GM12865 (cell line): ENCODE data around the gene ARHGAP9.
"Not testable (repeated sequence)": the region's sequence is repeated elsewhere in the genome, so short reads cannot be mapped to it uniquely, and the experiment has no call there.

Experiments
- DNase-seq: peaks from one replicate; pipeline ENCODE4 v3.0.0; 2010; ENCODE audit warnings: low read depth
- H3K4me3 ChIP-seq: 2 replicates; pipeline ENCODE4 v1.5.1; 2011; ENCODE audit warnings: mild to moderate bottlenecking, low read depth, low read length, control low read depth
- CTCF ChIP-seq: IDR thresholded peaks from 2 replicates; pipeline ENCODE4 v1.5.1; 2011; ENCODE audit warnings: low read length, control low read depth, low read depth, inconsistent platforms; ENCODE audit not compliant: insufficient read depth; ENCODE audit errors: missing control alignments

The ARHGAP9 gene

GRCh38 chr12:57511588-57512325, 32.1 kb upstream of the ARHGAP9 start:
- no peak for DNase-seq
- no peak for TF ChIP-seq CTCF
- no peak overlapping the region for H3K4me3 ChIP-seq

DNA sequence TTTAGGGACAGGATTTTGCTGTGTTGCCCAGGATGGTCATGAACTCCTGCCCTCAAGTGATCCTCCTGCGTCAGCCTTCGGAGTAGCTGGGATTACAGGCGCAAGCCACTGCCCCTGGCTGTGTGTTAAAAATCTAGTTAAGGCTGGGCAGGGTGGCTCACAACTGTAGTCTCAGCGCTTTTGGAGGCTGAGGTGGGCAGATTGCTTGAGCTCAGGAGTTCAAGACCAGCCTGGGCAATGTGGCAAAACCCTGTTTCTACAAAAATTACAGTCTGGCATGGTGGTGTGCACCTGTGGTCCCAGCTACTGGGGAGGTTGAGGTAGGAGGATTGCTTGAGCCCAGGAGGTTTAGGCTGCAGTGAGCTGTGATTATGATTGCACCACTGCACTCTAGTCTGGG, 31.5 kb upstream of the ARHGAP9 start:
- H3K4me3 ChIP-seq: no peak overlapping the region
- no peak for TF ChIP-seq CTCF
- DNase-seq: no peak

DNA sequence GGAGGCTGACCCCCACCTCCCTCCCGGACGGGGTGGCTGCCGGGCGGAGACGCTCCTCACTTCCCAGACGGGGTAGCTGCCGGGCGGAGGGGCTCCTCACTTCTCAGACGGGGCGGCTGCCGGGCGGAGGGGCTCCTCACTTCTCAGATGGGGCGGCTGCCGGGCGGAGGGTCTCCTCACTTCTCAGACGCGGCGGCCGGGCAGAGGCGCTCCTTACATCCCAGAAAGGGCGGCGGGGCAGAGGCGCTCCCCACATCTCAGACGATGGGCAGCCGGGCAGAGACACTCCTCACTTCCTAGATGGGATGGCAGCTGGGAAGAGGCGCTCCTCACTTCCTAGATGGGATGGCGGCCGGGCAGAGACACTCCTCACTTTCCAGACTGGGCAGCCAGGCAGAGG, 28.1 kb upstream of the ARHGAP9 start:
- DNase-seq, H3K4me3 ChIP-seq: not testable (repeated sequence)

- not testable (repeated sequence) for DNase-seq
These were observed 26.9 kb upstream of the ARHGAP9 start for GRCh38 chr12:57506541-57506940.

GRCh38 chr12:57502311-57502969, 22.8 kb upstream of the ARHGAP9 start:
- DNase-seq: not testable (repeated sequence)

More at GRCh38 chr12:57506541-57506940, 26.9 kb upstream of the ARHGAP9 start:
- H3K4me3 ChIP-seq: not testable (repeated sequence)

GRCh38 chr12:57500213-57500612, 20.5 kb upstream of the ARHGAP9 start:
- DNase-seq: no peak
- TF ChIP-seq CTCF: no peak

More at GRCh38 chr12:57502311-57502969, 22.8 kb upstream of the ARHGAP9 start:
- H3K4me3 ChIP-seq: not testable (repeated sequence)

DNA sequence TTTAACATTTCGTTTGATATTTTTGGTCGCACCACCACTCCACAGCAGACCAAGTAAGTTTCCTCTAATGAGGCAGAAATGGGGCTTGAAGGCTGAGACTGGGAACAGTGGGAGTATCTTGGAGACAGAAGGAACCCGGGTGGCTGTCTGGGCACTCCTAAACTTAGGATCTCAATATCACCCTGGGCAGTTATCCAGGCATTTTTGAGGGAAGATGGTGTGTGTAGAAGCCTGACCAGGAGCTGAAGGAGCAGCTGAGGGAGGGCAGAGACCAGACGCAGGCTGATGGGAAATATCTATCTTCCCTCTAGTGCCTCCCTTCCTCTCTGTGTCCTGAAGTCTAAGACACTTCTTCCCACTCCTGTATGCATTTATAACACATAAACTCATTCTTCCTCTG, 18.9 kb upstream of the ARHGAP9 start:
- no peak for DNase-seq
- H3K4me3 ChIP-seq: no peak overlapping the region
- TF ChIP-seq CTCF: no peak

More at GRCh38 chr12:57500213-57500612, 20.5 kb upstream of the ARHGAP9 start:
- no peak overlapping the region for H3K4me3 ChIP-seq

- no peak for DNase-seq
- no peak for TF ChIP-seq CTCF
- no peak overlapping the region for H3K4me3 ChIP-seq
These were observed 18.5 kb upstream of the ARHGAP9 start for GRCh38 chr12:57498132-57498502.
